Hepatocyte (in vitro differentiated cells): ENCODE data around the gene NF2.

Experiments used
- CTCF ChIP-seq: fragments of 200-600 bp; sonication (generic); IDR thresholded peaks from 2 replicates; pipeline ENCODE4 v1.5.1; 2016; ENCODE audit warnings: antibody characterized with exemption, mild to moderate bottlenecking; ENCODE audit not compliant: poor library complexity
- EZH2phosphoT487 ChIP-seq: fragments of 200-600 bp; sonication (generic); IDR thresholded peaks from one replicate; pipeline ENCODE4 v1.6.1; 2018; ENCODE audit warnings: antibody characterized with exemption, mild to moderate bottlenecking, low read depth, moderate library complexity; ENCODE audit not compliant: unreplicated experiment, severe bottlenecking

- no peak for TF ChIP-seq CTCF
- TF ChIP-seq EZH2phosphoT487: no peak
These were observed 7.0 kb upstream of the NF2 start for GRCh38 chr22:29596408-29596807.
